Stimulated activated CD8-positive, alpha-beta memory T cell treated with anti-CD3 and anti-CD28 coated beads, Interleukin-7, amount 100 ng/mL, for 1 hour (primary cell): ENCODE results near the gene GGN.
"Not testable (repeated sequence)": the region's sequence is repeated elsewhere in the genome, so short reads cannot be mapped to it uniquely, and the experiment has no call there.

Source experiments
- DNase-seq, 2 donors: peaks; one replicate each; pipeline ENCODE4 v3.0.0-alpha.2; 2020; ENCODE audit warnings: low read depth in 2 of 2

Gene GGN

GRCh38 chr19:38387550-38388348 lies at the start of gene GGN:
TSS of gene GGN (minus strand) at chr19:38388034. CDS start at chr19:38387261, 773 bp downstream.
- DNase-seq: peak; percentile 24 to 51

GRCh38 chr19:38437295-38437694 lies 49.5 kb upstream of the GGN start:
- no peak for DNase-seq

GRCh38 chr19:38434549-38435051 lies 46.8 kb upstream of the GGN start:
- DNase-seq: no peak

- DNase-seq: no peak
Measured at GRCh38 chr19:38433268-38433733, 45.5 kb upstream of the GGN start, which contains the start of gene RYR1. TSS of gene RYR1 (plus strand) at chr19:38433691. CDS start at chr19:38433830, 139 bp downstream.

GRCh38 chr19:38430931-38431330 lies 43.1 kb upstream of the GGN start:
- DNase-seq: no peak

GRCh38 chr19:38429811-38430156 lies 42.0 kb upstream of the GGN start:
- DNase-seq: no peak

- no peak for DNase-seq
Measured at GRCh38 chr19:38429055-38429810, 41.4 kb upstream of the GGN start.

- DNase-seq: not testable (repeated sequence)
Measured at GRCh38 chr19:38427035-38427677, 39.3 kb upstream of the GGN start.

- no peak for DNase-seq
Measured at GRCh38 chr19:38425810-38426466, 38.1 kb upstream of the GGN start, which contains the start of gene RASGRP4. TSS of gene RASGRP4 (minus strand) at chr19:38426219. CDS start at chr19:38426091, 128 bp downstream.

- no peak for DNase-seq
Measured at GRCh38 chr19:38425222-38425809, 37.5 kb upstream of the GGN start.

GRCh38 chr19:38424272-38424671 lies 36.4 kb upstream of the GGN start:
- no peak for DNase-seq

GRCh38 chr19:38422438-38422837 lies 34.6 kb upstream of the GGN start:
- no peak for DNase-seq

- DNase-seq: no peak
Measured at GRCh38 chr19:38421856-38422255, 34.0 kb upstream of the GGN start.

GRCh38 chr19:38420935-38421334 lies 33.1 kb upstream of the GGN start:
- no peak for DNase-seq

- no peak for DNase-seq
Measured at GRCh38 chr19:38417544-38418506, 30.0 kb upstream of the GGN start.

GRCh38 chr19:38417146-38417543 lies 29.3 kb upstream of the GGN start:
- DNase-seq: no peak

- DNase-seq: no peak
Measured at GRCh38 chr19:38413416-38413815, 25.6 kb upstream of the GGN start.

- DNase-seq: no peak
Measured at GRCh38 chr19:38412961-38413360, 25.1 kb upstream of the GGN start.

GRCh38 chr19:38412491-38412890 lies 24.7 kb upstream of the GGN start:
- DNase-seq: no peak

- not testable (repeated sequence) for DNase-seq
Measured at GRCh38 chr19:38411898-38412297, 24.1 kb upstream of the GGN start.
